NCI-H2227 (cell line): Measurements from ENCODE around the gene ICA1L.
A peak's percentile ranks its signal among the peaks of the same experiment; 100 is the strongest.
"Not testable (repeated sequence)": the region's sequence is repeated elsewhere in the genome, so short reads cannot be mapped to it uniquely, and the experiment has no call there.

Experiments
- DNase-seq: peaks from one replicate; lab custom pipeline; 2025; ENCODE audit not compliant: unreplicated experiment; lab: John Stamatoyannopoulos, UW

The ICA1L gene

DNA sequence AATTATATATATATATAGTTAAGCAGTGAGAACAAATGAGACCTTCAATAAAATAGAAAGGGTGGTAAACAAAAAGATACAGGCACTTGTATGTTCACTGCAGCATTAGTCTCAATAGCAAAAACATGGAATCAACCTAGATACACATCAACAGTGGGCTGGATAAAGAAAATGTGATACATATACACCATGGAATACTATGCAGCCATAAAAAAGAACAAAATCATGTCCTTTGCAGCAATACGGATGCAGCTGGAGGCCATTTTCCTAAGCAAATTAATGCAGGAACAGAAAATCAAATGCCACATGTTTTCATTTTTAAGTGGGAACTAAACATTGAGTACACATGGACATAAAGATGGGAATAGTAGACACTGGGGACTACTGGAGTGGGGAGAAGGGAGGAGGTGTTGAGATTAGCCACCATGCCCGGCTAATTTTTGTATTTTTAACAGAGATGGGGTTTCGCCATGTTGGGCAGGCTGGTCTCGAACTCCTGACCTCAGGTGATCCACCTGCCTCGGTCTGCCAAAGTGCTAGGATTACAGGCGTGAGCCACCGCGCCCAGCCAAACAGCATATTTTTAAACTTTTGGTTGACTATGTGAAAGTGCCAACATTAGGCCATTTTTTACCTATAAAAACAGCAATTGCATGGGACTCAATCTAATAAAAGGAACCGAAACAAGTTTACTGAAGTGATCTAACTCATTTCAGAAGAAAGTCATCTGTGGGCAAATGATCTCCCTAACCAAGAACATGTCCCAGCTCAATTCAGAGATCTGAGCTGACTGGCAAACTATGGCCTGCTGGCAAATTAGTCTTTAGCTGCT is 23.7 kb downstream of the ICA1L start:
- no peak for DNase-seq

DNA sequence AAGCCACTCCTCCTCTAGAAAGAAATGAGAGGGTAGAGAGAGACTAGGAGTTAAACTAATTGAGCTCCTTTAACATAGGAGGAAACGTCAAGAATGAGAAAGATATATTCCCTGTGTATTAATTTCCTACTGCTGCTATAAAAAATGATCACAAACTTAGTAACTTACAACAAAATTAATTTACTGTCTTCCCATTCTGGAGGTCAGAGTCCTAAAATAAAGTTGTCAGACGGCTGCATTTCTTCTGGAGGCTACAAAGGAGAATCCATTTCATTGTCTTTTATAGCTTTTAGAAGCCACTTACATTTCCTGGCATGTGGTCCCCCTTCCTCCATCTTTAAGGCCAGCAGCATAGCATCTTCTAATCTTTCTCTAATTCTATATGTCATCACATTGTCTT is 26.9 kb downstream of the ICA1L start:
- DNase-seq, result no peak

DNA sequence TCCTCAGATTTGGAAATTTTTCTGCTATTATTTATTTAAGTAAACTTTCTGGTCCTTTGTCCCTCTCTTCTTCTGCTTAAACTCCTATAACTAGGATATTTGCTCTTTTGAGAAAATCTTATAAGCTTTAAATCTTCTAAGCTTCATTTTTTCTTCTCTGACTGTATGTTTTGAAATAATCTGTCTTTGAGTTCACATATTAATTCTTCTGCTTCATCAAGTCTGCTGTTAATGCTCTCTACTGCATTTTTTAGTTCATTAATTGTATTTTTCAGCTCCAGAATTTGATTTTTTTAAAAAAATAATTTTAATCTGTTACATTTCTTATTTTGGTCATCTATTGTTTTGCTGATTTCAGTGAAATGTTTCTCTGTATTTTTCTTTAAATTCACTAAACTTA is 28.9 kb downstream of the ICA1L start:
- DNase-seq, result no peak

DNA sequence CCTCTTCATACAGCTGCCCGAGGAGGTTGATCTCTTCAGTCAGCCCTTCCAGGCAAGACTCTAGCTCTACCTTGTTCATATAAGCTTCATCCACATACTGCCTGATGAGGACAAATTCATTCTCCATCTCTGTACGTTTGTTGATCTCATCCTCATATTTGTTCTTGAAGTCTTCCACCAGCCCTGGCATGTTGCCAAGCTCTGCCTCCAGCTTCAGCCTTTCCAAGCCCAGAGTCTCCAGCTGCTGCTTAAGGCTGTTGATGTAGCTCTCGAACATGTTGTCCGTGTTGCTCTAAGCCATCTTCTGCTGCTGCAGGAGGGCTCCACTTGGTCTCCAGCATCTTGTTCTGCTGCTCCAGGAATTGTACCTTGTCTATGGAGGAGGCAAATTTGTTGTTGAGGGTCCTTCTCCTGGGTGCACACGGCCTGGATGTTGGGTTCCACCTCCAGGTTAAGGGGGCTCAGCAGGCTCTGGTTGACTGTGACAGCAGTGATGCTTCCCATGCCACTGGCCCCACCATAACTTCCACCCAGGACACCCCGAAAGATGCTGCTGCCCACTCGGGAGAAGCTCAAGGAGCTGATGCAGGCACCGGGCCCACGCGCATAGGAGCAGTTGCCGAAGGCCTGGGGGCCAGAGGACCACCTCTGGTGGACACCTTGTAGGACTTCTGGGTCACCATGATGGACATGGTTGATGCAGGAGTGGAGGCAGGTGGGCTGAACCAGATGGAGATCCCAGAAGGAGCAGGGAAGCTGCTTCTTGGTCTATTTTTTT is 30.3 kb downstream of the ICA1L start:
- no peak for DNase-seq

DNA sequence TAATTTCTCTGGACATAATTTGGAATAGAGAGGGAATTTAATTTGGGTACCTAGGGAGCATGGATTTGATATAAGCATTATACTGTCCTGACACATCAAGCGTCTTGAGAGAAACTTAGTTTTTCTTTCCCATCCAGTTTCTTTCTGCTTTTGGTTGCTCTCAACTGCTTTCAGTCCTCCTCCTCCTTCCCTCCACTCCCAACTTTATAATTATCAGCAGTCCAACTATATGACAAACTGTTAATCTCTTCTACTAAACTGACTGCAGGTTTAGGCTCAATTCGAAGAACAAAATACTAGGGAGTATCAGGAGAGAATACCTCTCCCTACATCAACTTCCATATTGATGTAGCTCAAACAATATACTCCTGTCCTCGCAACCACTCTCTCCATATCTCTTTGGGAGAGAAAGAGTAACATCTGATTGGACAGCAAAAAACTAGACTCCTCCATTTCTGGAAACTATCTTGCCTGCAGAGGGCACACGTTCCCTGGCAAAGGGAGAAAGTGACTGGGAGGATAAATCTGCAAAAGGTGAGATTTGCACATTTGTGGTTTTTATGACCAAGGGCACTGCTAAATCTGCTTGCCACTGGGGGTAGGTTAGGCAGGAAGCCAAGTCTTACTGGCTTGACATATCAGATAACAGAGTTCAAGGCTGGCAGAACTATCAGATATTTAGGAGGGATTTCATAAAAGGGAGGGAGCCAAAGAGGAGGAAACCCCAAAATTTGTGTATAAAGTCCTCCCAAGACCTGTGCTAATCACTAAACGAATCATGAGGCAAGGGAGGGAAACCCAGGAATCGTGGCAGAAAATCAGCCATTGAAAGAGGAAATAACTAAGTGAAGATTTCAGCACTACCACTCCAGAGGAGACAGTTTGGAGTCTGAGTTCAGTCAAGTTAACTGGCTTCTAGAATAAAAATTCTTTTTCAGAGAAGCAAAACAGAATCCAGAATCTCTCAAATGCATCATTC is 40.0 kb downstream of the ICA1L start:
- DNase-seq, result peak; percentile 83

DNA sequence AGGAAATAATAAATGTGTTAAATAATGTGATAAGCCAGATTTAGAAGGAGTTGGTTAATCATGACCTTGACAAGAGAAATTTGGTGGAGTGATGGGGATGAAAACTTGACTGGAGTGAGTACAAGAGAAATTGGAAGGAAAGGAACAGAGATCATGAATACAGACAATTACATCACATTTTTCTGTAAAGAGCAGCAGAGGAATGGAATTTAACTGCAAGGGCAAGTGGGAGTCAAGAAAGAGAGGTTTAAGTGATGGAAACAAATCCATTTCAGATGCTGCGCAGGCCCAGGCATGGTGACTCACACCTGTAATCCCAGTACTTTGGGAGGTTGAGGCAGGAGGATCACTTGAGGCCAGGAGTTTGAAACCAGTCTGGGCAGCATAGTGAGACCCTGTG is 46.7 kb downstream of the ICA1L start:
- DNase-seq, result no peak

DNA sequence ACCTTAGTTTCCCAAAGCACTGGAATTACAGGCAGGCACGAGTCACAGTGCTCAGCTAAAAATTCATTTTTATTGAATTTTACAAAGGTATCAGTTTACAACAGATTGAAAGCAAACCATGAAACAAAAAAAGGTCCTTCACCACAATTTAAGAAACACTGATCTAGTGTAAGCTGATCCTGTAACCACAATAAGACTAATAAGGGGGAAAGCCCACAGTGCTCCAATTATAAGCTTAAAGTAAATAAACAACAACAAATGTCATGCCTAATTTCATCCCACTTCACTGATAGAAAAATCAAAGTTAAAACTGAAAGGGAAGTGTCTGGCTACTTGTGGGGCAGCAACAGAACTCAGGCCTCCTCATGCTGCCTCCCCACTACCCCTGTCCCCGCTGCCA is 49.2 kb downstream of the ICA1L start:
- no peak for DNase-seq

DNA sequence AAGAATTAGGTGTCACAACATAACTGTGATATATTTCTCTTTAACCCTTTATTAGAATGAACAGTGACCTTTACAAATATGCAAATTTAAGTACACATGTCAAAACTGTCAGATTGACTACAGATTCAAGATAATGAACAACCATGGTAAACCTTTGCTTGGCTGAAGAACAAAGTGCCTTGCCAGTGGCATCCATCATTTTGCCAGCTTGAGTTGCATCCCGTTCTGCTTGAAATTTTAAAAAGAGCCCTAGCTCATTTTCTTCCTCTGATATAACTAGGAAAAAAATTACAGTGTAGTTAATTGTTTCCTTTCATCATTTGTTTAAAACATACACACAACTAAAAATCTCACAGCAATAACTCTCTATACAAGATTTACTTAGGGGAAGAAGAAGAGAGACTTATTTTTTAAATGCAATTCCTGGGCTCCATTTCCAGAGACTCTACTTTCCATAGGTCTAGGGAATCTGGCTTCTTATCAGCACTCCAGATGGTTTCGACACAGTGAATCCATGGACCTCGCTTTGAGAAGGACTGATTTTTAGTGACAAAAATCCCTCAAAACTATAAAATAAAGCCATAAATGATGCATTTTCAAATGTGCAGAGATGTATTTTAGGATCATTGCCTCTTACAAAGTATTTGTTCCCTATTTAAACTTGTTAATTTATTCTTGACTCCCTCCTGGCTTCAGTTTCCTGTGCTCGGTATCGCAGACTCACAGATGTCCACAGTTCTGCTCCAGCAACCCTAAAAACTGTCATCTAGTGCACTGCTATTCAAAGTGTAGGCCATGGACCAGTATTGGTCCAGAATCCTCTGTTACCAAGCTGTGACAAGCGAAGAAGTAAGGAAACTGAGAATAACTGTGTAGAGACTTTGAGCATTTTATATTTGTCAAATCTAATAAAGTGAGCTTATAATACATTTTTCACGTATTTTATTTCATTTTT is 50.1 kb downstream of the ICA1L start:
- no peak for DNase-seq

DNA sequence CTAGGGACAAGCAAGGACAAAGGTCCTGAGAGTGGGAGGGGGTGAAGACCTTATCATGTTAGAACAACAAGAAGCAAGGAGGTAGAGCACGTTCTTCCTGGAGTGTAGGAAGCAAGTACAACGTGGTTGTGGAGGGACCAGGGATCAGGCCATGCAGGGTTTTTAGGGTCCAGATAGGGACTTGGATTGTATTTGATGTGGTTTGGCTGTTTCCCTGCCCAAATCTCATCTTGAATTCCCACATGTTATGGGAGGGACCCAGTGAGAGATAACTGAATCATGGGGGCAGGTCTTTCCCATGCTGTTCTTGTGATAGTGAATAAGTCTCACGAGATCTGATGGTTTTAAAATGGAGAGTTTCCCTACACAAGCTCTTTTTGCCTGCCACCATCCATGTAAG is 53.2 kb downstream of the ICA1L start:
- no peak for DNase-seq

DNA sequence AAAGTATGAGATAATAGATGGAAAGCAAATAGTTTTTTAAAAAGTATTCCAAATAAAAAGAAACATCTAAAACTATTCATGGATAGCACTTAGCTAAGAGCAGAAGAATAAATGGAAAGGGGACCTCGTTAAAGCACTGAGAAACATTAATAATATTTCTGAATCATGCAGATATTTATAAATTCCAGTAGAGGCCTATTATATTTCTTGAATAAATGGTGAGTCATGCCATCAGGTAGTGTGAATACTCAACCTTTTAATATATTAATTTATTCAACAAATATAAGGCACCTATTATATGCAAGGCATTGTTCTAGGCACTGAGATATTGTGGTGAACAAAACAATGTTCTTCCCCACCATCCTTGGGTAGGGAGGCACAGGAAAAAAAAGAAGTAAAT is 53.8 kb downstream of the ICA1L start:
- DNase-seq, result no peak

DNA sequence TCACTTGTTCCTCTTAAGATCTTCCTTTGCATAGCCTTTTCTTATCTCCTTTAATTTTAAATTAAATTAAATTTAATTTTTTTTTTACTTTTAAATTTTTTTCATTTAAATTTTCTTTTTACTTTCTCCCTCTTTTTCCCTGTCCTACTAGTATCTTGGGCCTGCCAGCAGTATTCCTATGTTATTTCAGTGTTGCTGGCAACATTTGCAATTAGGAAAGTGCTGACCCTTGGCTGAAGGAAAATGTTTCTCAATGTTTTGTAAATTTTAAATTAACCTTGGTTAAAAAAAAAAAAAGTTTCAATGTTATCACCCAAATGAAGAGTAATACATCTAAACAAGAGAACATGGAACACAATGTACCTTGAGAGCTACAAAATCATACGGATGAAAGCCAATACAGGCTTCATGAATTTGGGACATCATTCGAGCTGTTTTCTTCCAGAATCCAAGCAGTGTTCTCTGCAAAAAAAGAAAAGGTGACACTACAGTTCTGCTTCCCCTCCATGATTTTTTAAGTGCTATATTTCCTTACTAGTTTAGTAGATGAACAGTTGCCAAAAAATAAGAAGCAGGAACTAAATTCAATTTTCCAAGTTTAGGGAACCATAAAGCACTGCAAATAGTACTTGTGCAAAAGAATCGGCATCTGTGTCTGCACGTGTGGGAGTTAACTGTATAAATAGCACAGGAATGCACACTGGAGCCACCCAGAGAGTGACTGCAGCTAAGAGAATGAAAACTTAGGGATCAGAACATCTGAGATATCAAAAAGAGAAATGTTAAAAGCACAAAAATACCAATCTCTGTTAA is 55.8 kb downstream of the ICA1L start:
- DNase-seq, result no peak

DNA sequence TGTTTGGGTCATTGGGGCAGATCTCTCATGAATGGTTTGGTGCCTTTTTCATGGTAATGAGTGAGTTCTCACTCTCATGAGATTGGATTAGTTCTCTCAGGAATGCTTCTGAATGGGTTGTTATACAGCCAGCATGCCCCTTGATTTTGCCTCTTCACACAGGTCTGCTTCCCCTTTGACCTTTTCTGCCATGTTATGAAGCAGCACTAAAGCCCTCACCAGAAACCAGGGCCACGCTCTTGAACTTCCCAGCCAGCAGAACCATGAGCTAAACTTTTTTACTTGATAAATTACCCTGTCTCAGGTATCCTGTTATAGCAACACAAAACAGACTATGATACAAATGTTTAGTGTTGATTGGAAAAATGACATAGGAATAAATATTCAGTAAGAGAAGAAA is 57.3 kb downstream of the ICA1L start:
- DNase-seq, result no peak

DNA sequence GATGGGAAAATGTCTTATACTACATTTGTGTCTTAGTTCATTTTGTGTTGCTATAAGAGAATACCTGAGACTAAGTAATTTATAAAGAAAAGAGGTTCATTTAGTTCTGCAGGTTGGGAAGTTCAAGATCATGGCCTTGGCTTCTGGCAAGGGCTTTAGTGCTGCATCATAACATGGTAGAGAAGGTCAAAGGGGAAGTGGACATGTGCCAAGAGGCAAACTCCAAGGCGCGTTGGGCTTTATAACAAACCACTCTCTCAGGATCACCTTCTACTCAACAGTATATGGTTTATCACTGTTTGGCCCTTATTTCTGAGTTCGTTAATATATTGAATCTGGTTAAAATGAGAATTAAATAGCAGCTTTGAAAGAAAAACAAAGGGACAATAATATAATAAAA is 58.2 kb downstream of the ICA1L start:
- no peak for DNase-seq

DNA sequence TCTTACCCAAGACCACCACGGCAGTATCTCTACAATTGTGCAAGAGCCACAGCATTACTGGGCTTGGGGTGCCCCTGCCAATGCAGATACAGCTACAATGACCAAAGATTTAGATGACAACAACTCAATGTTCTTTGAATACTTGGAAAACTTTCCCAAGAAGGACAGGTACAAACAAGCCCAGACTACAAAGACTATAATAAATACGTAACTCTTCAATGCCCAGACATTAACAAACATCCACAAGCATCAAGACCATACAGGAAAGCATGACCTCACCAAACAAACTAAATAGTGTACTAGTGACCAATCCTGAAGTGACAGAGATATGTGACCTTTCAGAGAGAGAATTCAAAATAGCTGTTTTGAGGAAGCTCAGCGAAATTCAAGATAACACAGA is 62.8 kb downstream of the ICA1L start:
- no peak for DNase-seq

DNA sequence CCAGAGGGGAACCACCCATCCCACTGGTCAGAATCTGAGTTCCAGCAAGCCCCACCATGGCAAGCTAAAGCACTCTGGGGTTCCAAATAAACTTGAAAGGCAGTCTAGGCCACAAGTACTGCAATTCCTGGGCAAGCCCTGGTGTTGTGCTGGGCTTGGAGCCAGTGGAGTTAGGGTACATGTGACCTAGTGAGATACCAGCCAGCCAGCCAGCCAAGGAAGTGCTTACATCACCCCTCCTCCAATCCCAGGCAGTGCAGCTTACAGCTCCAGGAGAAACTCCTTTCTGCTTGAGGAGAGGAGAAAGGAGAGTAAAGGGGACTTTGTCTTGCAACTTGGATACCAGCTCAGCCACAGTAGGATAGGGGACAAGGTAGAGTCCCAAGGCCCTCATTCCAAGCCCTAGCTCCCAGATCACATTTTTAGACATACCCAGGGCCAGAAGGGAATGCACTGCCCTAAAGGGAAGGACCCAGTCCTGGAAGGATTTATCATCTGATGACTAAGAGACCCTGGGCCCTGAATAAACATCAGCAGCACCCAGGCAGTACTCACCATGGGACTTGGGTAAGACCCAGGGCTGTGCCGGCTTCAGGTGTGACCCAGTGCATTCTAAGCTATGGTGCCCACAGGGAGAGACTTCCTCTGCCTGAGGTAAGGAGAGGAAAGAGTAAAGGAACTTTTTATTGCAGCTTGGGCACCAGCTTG is 64.0 kb downstream of the ICA1L start:
- not testable (repeated sequence) for DNase-seq

DNA sequence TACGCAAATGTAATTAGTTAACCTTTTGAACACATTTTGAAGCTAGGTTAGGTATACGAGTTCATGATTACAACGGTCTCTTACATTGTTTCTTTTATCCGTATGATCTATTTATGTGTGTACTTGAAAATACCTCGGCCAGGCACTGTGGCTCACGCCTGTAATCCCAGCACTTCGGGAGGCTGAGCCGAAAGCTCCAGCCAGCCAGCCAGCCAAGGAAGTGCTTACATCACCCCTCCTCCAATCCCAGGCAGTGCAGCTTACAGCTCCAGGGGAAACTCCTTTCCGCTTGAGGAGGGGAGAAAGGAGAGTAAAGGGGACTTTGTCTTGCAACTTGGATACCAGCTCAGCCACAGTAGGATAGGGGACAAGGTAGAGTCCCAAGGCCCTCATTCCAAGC is 65.7 kb downstream of the ICA1L start:
- DNase-seq, result not testable (repeated sequence)

DNA sequence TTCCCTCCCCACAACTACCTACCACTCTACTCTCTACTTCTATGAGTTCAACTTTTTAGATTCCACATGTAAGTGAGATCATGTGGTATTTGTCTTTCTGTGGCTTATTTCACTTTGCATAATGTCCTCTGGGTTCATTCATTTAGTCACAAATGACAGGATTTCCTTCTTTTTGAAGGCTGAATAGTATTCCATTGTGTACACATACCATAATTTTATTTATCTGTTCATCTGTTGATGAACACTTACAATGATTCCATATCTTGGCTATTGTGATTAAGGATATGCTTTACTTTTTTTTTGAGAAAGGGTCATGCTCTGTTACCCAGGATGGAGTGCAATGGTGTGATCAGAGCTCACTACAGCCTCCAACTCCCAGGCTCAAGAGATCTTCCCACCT is 73.6 kb downstream of the ICA1L start:
- no peak for DNase-seq

DNA sequence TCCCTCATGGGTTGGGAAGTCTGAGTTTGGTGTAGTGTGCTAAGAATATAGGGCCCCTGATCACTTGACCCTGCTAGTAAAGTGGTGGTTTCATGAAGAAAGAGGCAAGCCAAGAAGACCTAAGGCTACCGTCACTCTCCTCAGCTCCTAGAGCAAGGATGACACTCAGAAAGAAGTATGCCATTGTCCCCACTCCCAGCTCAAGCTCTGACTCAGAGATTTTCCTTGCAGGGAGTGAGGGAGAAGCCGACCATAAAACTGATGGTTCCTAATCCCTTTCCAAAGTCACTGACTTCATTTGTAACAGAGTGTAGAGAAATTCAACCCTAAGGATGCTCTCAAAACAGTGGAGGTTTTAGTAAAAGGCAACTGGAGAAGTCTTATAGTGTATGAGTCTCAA is 80.9 kb downstream of the ICA1L start:
- DNase-seq, result no peak

DNA sequence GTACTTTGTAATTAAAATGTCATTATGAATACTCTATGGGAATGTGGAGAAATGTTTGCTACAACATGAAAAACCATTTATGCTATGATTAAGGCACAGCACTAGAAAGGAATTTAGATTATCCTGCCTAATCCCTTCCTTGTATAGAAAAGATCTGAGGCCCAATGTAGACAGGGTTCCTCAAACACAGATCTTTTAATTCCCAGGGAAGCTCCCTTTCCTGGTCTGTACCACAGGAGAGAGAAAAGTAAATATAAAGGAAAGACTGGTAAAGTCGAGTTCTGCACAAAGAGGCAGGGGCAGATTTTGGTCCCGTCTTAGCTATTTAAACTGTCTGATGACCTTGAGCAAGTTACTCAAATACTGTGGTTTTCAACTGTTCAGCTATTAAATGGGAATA is 84.7 kb downstream of the ICA1L start:
- DNase-seq, result no peak
